HCT116 (cell line): ENCODE measurements around the gene CACNA1C. TPM values are rescaled to one million over a fixed set of nuclear protein-coding genes. Genes with fewer than 3 reads are reported as not detected.

Experiments used
- ATAC-seq: fragments of 200-7000 bp; cut with Tn5 transposase; 2 replicates; pipeline ENCODE4 v1.9.1; 2020; ENCODE audit warnings: mild to moderate bottlenecking, moderate library complexity
- BruUV-seq: library from RNA; stranded (reverse); fragments of 400-500 nt; replicated peaks from 2 replicates; lab custom pipeline; 2021; lab: Mats Ljungman, UMichigan
- CTCF ChIA-PET: fragments of 300-600 bp; sonication (Branson Sonifier 250); formaldehyde crosslinking; loops from one replicate; lab custom pipeline; 2021; ENCODE audit warnings: antibody characterized with exemption; lab: Charles Lee
- POLR2A ChIA-PET: fragments of 300-600, 350-600 bp; sonication (Branson Sonifier 250); formaldehyde crosslinking; loops from one replicate; lab custom pipeline; 2021; ENCODE audit warnings: antibody characterized with exemption; lab: Charles Lee
- RAD21 ChIA-PET, 2 experiments: fragments of 300-600 bp; sonication (Branson Sonifier 250); formaldehyde crosslinking; loops; one replicate each; lab custom pipeline; 2023; ENCODE audit warnings: low total read pairs in 2 of 2; ENCODE audit not compliant: uncharacterized antibody in 2 of 2, unreplicated experiment in 2 of 2, low non-redundant PET in 1 of 2; lab: Charles Lee
- DNase-seq: peaks from one replicate; pipeline ENCODE4 v3.0.0-alpha.2; 2010; ENCODE audit warnings: low read depth, low spot score
- H2AFZ ChIP-seq: fragments of 200-600 bp; shearing (Covaris generic), sonication (generic); 2 replicates; pipeline ENCODE4 v1.6.1; 2017; ENCODE audit warnings: low read depth, mixed run types, mixed read lengths, antibody characterized with exemption, low read length; ENCODE audit not compliant: poor library complexity, severe bottlenecking
- H3K27ac ChIP-seq: 2 replicates; pipeline ENCODE4 v1.5.1; 2012; ENCODE audit warnings: low read depth, low read length
- H3K27me3 ChIP-seq: fragments of 200-600 bp; sonication (generic); 2 replicates; pipeline ENCODE4 v1.6.1; 2016; ENCODE audit warnings: mixed run types, low read length, mixed read lengths; ENCODE audit not compliant: insufficient read depth
- H3K36me3 ChIP-seq, 2 experiments: fragments of 200-500 bp in 1 of 2; fragments of 200-600 bp in 1 of 2; sonication (Bioruptor generic) in 1 of 2; sonication (generic) in 1 of 2; 2 replicates each; pipeline versions ENCODE4 v1.5.1 to v1.6.1; 2014 to 2016; ENCODE audit warnings: low read length in 2 of 2, inconsistent platforms in 1 of 2, mixed read lengths in 1 of 2, mixed run types in 1 of 2; ENCODE audit not compliant: insufficient read depth in 2 of 2, control insufficient read depth in 1 of 2
- H3K4me1 ChIP-seq, 2 experiments: fragments of 200-600 bp in 1 of 2; sonication (generic) in 1 of 2; 2 replicates each; pipeline versions ENCODE4 v1.5.1 to v1.6.1; 2012 to 2017; ENCODE audit warnings: low read length in 2 of 2, inconsistent platforms in 1 of 2, mild to moderate bottlenecking in 1 of 2, mixed read lengths in 1 of 2, mixed run types in 1 of 2, moderate library complexity in 1 of 2; ENCODE audit not compliant: insufficient read depth in 2 of 2, control insufficient read depth in 1 of 2
- H3K4me2 ChIP-seq: fragments of 200-600 bp; sonication (generic); 2 replicates; pipeline ENCODE4 v1.6.1; 2017; ENCODE audit warnings: mixed run types, low read length, mixed read lengths
- H3K4me3 ChIP-seq, 2 experiments: fragments of 200-600 bp in 1 of 2; sonication (generic) in 1 of 2; replicated peaks in 1 of 2; 2 replicates each; pipeline ENCODE4 v1.5.1; 2011 to 2016; ENCODE audit warnings: low read length in 2 of 2, control low read depth in 1 of 2, low read depth in 1 of 2, mild to moderate bottlenecking in 1 of 2, mixed read lengths in 1 of 2, mixed run types in 1 of 2
- H3K79me2 ChIP-seq: fragments of 200-600 bp; sonication (generic); 2 replicates; pipeline ENCODE4 v1.6.1; 2017; ENCODE audit warnings: mild to moderate bottlenecking, mixed run types, low read length, moderate library complexity, mixed read lengths; ENCODE audit not compliant: insufficient read depth
- H3K9ac ChIP-seq: fragments of 200-600 bp; sonication (generic); 2 replicates; pipeline ENCODE4 v1.6.1; 2016; ENCODE audit warnings: low read length, mixed read lengths
- H3K9me2 ChIP-seq: fragments of 200-600 bp; sonication (generic), shearing (Covaris generic); 2 replicates; pipeline ENCODE4 v1.6.1; 2017; ENCODE audit warnings: mixed run types, mild to moderate bottlenecking, moderate library complexity; ENCODE audit not compliant: insufficient read depth
- H3K9me3 ChIP-seq, 2 experiments: fragments of 200-500 bp in 1 of 2; fragments of 200-600 bp in 1 of 2; sonication (Bioruptor generic) in 1 of 2; sonication (generic) in 1 of 2; 2 replicates each; pipeline ENCODE4 v1.6.1; 2014 to 2017; ENCODE audit warnings: low read length in 2 of 2, mixed read lengths in 2 of 2, inconsistent platforms in 1 of 2, low read depth in 1 of 2, mild to moderate bottlenecking in 1 of 2, mixed run types in 1 of 2, moderate library complexity in 1 of 2; ENCODE audit not compliant: control insufficient read depth in 1 of 2, insufficient read depth in 1 of 2
- H4K20me1 ChIP-seq: fragments of 200-600 bp; sonication (generic), shearing (Covaris generic); 2 replicates; pipeline ENCODE4 v1.6.1; 2017; ENCODE audit warnings: mixed run types, mild to moderate bottlenecking, moderate library complexity; ENCODE audit not compliant: insufficient read depth
- CBX3 ChIP-seq: IDR thresholded peaks from 2 replicates; pipeline ENCODE4 v1.6.1; 2012; ENCODE audit warnings: low read depth
- CEBPB ChIP-seq: IDR thresholded peaks from 2 replicates; pipeline ENCODE4 v1.6.1; 2012; ENCODE audit warnings: low read depth
- EGR1 ChIP-seq: IDR thresholded peaks from 2 replicates; pipeline ENCODE4 v1.6.1; 2012; ENCODE audit warnings: low read depth
- ELF1 ChIP-seq: IDR thresholded peaks from 2 replicates; pipeline ENCODE4 v1.6.1; 2012; ENCODE audit warnings: low read depth, borderline replicate concordance
- FOSL1 ChIP-seq: IDR thresholded peaks from 2 replicates; pipeline ENCODE4 v1.6.1; 2012; ENCODE audit warnings: low read depth
- JUND ChIP-seq: IDR thresholded peaks from 2 replicates; pipeline ENCODE4 v1.6.1; 2012
- POLR2A ChIP-seq: IDR thresholded peaks from 2 replicates; pipeline ENCODE4 v1.7.0; 2011; ENCODE audit warnings: borderline replicate concordance; ENCODE audit not compliant: insufficient read depth, insufficient read length; ENCODE audit errors: extremely low read depth
- RAD21 ChIP-seq: IDR thresholded peaks from 2 replicates; pipeline ENCODE4 v1.6.1; 2012; ENCODE audit warnings: low read depth, mild to moderate bottlenecking
- SP1 ChIP-seq: IDR thresholded peaks from 2 replicates; pipeline ENCODE4 v1.6.1; 2012; ENCODE audit warnings: low read depth
- ZFX ChIP-seq: fragments of 450-650 bp; IDR thresholded peaks from 2 replicates; pipeline ENCODE4 v1.6.1; 2017
- intact Hi-C: fragments of 100-400 bp; cut with micrococcal nuclease; formaldehyde crosslinking; loops from 2 replicates; pipeline ENCODE4 v1.10.0; 2022
- total RNA-seq: library from RNA; stranded (reverse); gene quantifications from one replicate; pipeline ENCODE4 v1.2.1, GENCODE V29; 2021; ENCODE audit not compliant: unreplicated experiment
- TF ChIP-seq, protein P1 (sequence below): IDR thresholded peaks from 2 replicates; pipeline ENCODE4 v1.6.1; 2012
- TF ChIP-seq, protein P2 (sequence below), 3 experiments: fragments of 200-600 bp in 1 of 3; sonication (generic) in 1 of 3; IDR thresholded peaks in 2 of 3; conservative IDR thresholded peaks in 1 of 3; 2 replicates each; pipeline ENCODE4 v1.5.1; 2012 to 2017; ENCODE audit warnings: low read depth in 2 of 3, low read length in 2 of 3, antibody characterized with exemption in 1 of 3, borderline replicate concordance in 1 of 3, control low read depth in 1 of 3, mild to moderate bottlenecking in 1 of 3, mixed read lengths in 1 of 3, mixed run types in 1 of 3, moderate library complexity in 1 of 3; ENCODE audit not compliant: insufficient read depth in 1 of 3
- TF ChIP-seq, protein P3 (sequence below): IDR thresholded peaks from 2 replicates; pipeline ENCODE4 v1.6.1; 2012
- TF ChIP-seq, protein P4 (sequence below): IDR thresholded peaks from 2 replicates; pipeline ENCODE4 v1.6.1; 2011; ENCODE audit warnings: mild to moderate bottlenecking, low read length, moderate library complexity; ENCODE audit not compliant: insufficient replicate concordance; ENCODE audit errors: extremely low read depth

Gene CACNA1C
- total RNA-seq, 1 experiment from 2014 or later = 0.05 TPM

DNA sequence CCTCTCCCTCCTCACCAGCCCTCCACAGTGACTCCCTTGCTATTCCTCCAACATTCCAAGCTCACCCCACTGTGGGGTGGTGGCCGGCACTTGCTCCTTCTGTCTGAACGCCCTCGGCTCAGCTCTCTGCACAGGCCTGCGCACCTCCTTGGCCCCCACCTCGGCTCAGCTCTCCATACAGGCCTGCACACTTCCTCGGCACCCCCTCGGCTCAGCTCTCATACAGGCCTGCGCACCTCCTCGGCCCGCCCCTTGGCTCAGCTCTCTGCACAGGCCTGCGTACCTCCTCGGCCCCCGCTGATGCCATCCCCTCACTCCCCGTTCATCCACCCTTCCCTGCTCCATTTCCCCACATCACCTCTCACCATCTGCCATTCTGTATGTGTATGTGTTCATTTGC is 409.3 kb downstream of the CACNA1C start:
- Histone ChIP-seq H2AFZ (no peak overlapping the region), H3K9me2 (no peaks in the 10 kb centered on the region), H3K27ac (no peak overlapping the region), H3K4me1 (no peaks in the 10 kb centered on the region), H3K27me3 (peaks cover 29% of the 10 kb centered on the region), H3K79me2 (no peaks in the 10 kb centered on the region), H4K20me1 (no peaks in the 10 kb centered on the region), H3K4me2 (no peak overlapping the region), H3K9ac (no peak overlapping the region), H3K4me3 (no peak overlapping the region), H3K9me3 (no peaks in the 10 kb centered on the region), H3K36me3 (no peaks in the 10 kb centered on the region)
- no peak for TF ChIP-seq SP1
- TF ChIP-seq ZFX = no peak
- TF ChIP-seq, protein P1, sequence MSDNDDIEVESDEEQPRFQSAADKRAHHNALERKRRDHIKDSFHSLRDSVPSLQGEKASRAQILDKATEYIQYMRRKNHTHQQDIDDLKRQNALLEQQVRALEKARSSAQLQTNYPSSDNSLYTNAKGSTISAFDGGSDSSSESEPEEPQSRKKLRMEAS = no peak
- TF ChIP-seq FOSL1 = no peak
- no peak for TF ChIP-seq POLR2A
- TF ChIP-seq EGR1 = no peak
- TF ChIP-seq, protein P2, sequence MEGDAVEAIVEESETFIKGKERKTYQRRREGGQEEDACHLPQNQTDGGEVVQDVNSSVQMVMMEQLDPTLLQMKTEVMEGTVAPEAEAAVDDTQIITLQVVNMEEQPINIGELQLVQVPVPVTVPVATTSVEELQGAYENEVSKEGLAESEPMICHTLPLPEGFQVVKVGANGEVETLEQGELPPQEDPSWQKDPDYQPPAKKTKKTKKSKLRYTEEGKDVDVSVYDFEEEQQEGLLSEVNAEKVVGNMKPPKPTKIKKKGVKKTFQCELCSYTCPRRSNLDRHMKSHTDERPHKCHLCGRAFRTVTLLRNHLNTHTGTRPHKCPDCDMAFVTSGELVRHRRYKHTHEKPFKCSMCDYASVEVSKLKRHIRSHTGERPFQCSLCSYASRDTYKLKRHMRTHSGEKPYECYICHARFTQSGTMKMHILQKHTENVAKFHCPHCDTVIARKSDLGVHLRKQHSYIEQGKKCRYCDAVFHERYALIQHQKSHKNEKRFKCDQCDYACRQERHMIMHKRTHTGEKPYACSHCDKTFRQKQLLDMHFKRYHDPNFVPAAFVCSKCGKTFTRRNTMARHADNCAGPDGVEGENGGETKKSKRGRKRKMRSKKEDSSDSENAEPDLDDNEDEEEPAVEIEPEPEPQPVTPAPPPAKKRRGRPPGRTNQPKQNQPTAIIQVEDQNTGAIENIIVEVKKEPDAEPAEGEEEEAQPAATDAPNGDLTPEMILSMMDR (IDR thresholded peaks at IDR 0.05 in 2 of 3, conservative IDR thresholded peaks at IDR 0.05 in 1 of 3; ENCODE audit: borderline replicate concordance in 1 of 3, insufficient read depth in 1 of 3, low read depth in 2 of 3, low read length in 2 of 3) = no peak
- TF ChIP-seq CBX3 = no peak
- TF ChIP-seq, protein P3, sequence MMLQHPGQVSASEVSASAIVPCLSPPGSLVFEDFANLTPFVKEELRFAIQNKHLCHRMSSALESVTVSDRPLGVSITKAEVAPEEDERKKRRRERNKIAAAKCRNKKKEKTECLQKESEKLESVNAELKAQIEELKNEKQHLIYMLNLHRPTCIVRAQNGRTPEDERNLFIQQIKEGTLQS = no peak
- no peak for TF ChIP-seq JUND
- TF ChIP-seq RAD21 = no peak
- TF ChIP-seq ELF1 = no peak
- TF ChIP-seq CEBPB = no peak
- TF ChIP-seq, protein P4, sequence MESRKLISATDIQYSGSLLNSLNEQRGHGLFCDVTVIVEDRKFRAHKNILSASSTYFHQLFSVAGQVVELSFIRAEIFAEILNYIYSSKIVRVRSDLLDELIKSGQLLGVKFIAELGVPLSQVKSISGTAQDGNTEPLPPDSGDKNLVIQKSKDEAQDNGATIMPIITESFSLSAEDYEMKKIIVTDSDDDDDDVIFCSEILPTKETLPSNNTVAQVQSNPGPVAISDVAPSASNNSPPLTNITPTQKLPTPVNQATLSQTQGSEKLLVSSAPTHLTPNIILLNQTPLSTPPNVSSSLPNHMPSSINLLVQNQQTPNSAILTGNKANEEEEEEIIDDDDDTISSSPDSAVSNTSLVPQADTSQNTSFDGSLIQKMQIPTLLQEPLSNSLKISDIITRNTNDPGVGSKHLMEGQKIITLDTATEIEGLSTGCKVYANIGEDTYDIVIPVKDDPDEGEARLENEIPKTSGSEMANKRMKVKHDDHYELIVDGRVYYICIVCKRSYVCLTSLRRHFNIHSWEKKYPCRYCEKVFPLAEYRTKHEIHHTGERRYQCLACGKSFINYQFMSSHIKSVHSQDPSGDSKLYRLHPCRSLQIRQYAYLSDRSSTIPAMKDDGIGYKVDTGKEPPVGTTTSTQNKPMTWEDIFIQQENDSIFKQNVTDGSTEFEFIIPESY = no peak
- no peak for DNase-seq
- RAD21 ChIA-PET = no interaction called here
- no TSS peak for BruUV-seq
- intact Hi-C loops = no loop called here
- CTCF ChIA-PET = no interaction called here
- ATAC-seq = no peak
- POLR2A ChIA-PET = no interaction called here
